Right cardiac atrium (tissue), 5 donors: ENCODE measurements around the gene C19orf73. TPM values are rescaled to one million over a fixed set of nuclear protein-coding genes. Genes with fewer than 3 reads are reported as not detected.
A peak's percentile ranks its signal among the peaks of the same experiment; 100 is the strongest.
"Not testable (repeated sequence)": the region's sequence is repeated elsewhere in the genome, so short reads cannot be mapped to it uniquely, and the experiment has no call there.

Experiments
- ATAC-seq, 2 donors: fragments of 200-7000 bp; cut with Tn5 transposase; one replicate each; pipeline versions ENCODE4 v1.8.0 to v1.9.1; 2020; ENCODE audit warnings: moderate library complexity in 2 of 2, mild to moderate bottlenecking in 1 of 2
- DNase-seq, 3 donors: peaks; one replicate each; pipeline ENCODE4 v3.0.0-alpha.2; 2020
- H3K27ac ChIP-seq: one replicate; pipeline ENCODE4 v1.5.1; 2013; ENCODE audit warnings: mild to moderate bottlenecking, low read length, control low read depth, moderate library complexity
- H3K27me3 ChIP-seq: one replicate; pipeline ENCODE4 v1.6.1; 2013; ENCODE audit not compliant: control insufficient read depth, insufficient read depth
- H3K4me1 ChIP-seq: one replicate; pipeline ENCODE4 v1.6.1; 2013; ENCODE audit warnings: low read length; ENCODE audit not compliant: control insufficient read depth, insufficient read depth
- H3K4me3 ChIP-seq: one replicate; pipeline ENCODE4 v1.5.1; 2013; ENCODE audit warnings: low read length, control low read depth
- H3K9me3 ChIP-seq: one replicate; pipeline ENCODE4 v1.6.1; 2013; ENCODE audit warnings: low read length; ENCODE audit not compliant: control insufficient read depth
- WGBS: extraction: QIAGEN DNeasy Blood & Tissue Kit; methylation state at CpG from one replicate; pipeline ENCODE4 v1.1.7; 2013; 5-methylcytosine and 5-hydroxymethylcytosine counted together
- intact Hi-C, 4 donors: fragments of 100-400 bp; cut with DNase I; formaldehyde crosslinking; loops; one replicate each; pipeline versions ENCODE4 v1.11.0 to v1.14.0; 2022 to 2023
- polyA plus RNA-seq: library from polyadenylated mRNA; stranded (reverse); fragments of 200-250 nt; gene quantifications from one replicate; pipeline ENCODE4 v1.2.3, GENCODE V29; 2013
- total RNA-seq, 4 donors: library from RNA; stranded (reverse); fragmentation: NEBNext Ultra II Directional; extraction: Animal tissue kit (Norgen Biotek cat#: 25700); gene quantifications; one replicate each; pipeline ENCODE4 v1.2.1, GENCODE V29; 2021
- donor health status: healthy with polysubstance abuse.
- donor health status: DM: no; HTN: yes; CAD: no.
- donor health status: DM: no; HTN: no; CAD: no.
- donor health status: DM: no; HTN: yes; CAD: no; lungs with severe emphysema.
- donor health status: DM: yes; HTN: yes; CAD: no.

The C19orf73 gene
- total and polyA plus RNA-seq, 5 donors, result 1.2 to 3.3 (median 2.0) TPM

DNA sequence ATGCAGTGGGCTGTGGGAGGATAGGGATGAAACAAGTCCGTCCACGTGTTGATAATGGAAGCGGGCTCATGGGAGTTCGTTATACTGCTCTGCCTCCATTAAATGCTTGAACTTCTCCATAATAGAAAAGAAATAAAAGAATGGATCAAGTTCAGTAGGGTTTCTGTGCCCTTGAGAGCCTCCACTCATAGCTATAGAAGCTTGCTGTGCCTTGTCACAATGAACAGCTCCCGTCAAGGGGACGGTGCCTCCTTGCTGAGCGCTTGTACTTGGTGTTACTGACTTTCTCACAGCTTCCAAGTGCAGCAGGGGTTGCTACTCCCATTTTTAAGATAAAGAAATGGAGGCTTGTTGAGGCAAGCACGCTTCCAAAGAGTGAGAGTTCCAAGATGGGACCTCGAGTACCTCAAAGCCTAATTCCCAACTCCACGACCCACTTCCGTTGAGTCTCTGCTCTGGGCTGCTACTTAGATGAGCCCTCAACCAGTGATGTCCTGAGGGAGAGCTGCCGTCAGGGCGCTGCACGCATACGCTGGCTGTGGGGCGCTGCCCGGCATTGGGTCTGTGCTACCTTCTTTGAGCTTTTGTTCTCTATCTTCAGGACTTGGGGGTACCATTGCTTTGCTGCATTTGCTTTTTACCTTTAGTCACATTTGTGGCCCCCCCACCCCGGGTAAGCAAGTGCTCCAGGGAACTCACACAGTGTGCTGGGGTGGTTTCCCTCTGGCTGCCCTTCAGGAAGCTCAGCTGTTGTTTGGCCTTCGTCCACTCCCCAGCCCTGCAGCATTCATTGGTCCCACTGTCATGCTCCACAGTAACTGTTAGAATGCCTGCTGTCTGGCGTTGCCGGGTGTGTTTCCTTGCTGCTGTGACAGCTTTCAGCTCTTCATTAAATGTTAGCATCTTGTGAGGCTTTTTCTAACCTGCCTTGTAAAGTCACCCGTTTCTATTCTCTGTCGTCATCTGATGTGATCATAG is 24.1 kb downstream of the C19orf73 start:
- WGBS, result 50% methylated on average over 23 of the region's 23 CpGs
- Histone ChIP-seq H3K4me1 (no peaks in the 10 kb centered on the region), H3K9me3 (no peaks in the 10 kb centered on the region), H3K27me3 (no peaks in the 10 kb centered on the region), H3K4me3 (no peak overlapping the region), H3K27ac (peak overlapping the region; percentile 60)
- ATAC-seq, result peak; percentile 76 to 93
- DNase-seq, result peak in 2 of 3 donors; percentile 81 to 83
- intact Hi-C loops, result loop anchor here (5.0 to 10.0 kb wide), 5 partner anchors 50 to 118 kb away; no protein-coding TSS in a partner anchor

DNA sequence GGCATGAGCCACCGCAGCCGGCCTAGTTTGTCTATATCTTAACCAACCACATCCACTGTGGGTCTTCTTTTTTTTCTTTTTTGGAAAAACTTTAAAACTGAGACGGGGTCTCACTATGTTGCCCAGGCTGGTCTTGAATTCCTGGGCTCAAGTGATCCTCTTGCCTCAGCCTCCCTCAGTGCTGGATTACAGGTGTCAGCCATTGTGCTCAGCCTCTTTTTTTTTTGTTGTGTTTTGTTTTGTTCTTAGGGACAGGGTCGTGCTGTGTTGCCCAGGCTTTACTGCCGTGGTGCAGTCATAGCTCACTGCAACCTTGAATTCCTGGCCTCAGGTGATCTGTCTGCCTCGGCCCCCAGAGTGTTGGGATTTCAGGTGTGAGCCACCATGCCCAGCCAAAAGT is 26.3 kb downstream of the C19orf73 start:
- H3K9me3 ChIP-seq, result no peaks in the 10 kb centered on the region
- H3K4me3 ChIP-seq, result no peak overlapping the region
- no peaks in the 10 kb centered on the region for H3K27me3 ChIP-seq
- H3K27ac ChIP-seq, result no peak overlapping the region
- WGBS, result 89% methylated on average over 6 of the region's 6 CpGs
- H3K4me1 ChIP-seq, result no peaks in the 10 kb centered on the region
- DNase-seq (peak in 1 of 3 donors; percentile 6), ATAC-seq (no peak)
- intact Hi-C loops, result loop anchor here in 1 of 4 donors (5.0 to 10.0 kb wide), 2 partner anchors 52 to 120 kb away; no protein-coding TSS in a partner anchor

DNA sequence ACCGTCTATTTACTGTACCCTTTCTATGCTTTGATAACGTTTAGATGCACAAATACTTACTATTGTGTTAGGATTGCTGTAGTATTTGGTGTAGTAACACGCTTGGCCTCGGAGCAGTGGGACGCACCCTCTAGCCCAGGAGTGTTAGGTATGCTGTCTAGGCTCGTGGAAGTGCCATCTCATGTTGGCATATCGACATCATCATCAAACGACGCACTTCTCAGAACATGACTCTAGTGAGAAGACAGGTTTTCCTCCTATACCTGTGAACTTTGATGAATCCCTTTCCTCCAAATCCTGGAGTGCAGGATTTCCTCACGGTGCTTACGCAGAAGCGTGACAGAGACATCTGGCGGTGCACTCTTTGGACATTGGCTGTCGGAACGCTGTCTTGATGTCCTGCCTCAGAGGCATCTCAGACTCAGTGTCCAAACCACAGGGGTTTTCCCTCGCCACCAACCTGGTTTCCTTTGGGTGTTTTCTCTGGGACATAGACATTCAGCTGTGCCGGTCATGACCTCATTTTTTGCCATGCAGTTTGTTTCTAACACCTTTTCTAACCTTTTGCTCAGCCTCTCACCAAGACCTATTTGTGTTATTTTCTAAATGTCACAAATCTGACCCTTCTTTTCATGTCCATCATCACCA is 27.4 kb downstream of the C19orf73 start:
- peak in 1 of 3 donors; percentile 7 for DNase-seq
- intact Hi-C loops, result loop anchor here in 1 of 4 donors (5.0 to 10.0 kb wide), 2 partner anchors 53 to 121 kb away; no protein-coding TSS in a partner anchor
- Histone ChIP-seq H3K9me3 (no peaks in the 10 kb centered on the region), H3K4me1 (peaks cover 2% of the 10 kb centered on the region), H3K27ac (no peak overlapping the region), H3K4me3 (no peak overlapping the region), H3K27me3 (no peaks in the 10 kb centered on the region)
- ATAC-seq, result no peak
- WGBS, result 90% methylated on average over 17 of the region's 17 CpGs

DNA sequence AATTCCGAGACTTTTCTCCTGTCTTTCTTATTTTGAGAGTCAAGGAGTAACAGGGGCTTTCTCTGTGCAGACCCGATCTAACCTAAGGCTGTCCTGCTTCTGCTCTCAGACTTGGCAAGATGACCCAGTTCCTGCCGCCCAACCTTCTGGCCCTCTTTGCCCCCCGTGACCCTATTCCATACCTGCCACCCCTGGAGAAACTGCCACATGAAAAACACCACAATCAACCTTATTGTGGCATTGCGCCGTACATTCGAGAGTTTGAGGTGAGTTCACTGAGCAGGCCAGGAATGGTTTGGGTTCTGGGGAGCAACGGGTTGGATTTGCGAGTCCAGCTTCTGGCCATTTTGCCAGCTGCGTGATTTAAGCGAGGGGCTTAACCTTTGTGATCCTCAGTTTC is 32.6 kb downstream of the C19orf73 start:
- WGBS, result 46% methylated on average over 11 of the region's 11 CpGs
- intact Hi-C loops, result no loop called here
- no peak for DNase-seq
- Histone ChIP-seq H3K9me3 (no peaks in the 10 kb centered on the region), H3K4me3 (peak overlapping the region; percentile 75), H3K4me1 (peaks cover 6% of the 10 kb centered on the region), H3K27me3 (no peaks in the 10 kb centered on the region), H3K27ac (no peak overlapping the region)
- no peak for ATAC-seq

- H3K27ac ChIP-seq, result peak overlapping the region; percentile 80
- DNase-seq (no peak), ATAC-seq (no peak)
- no peaks in the 10 kb centered on the region for H3K9me3 ChIP-seq
- peak overlapping the region; percentile 75 for H3K4me3 ChIP-seq
- no peaks in the 10 kb centered on the region for H3K27me3 ChIP-seq
- WGBS, result 1% methylated on average over 14 of the region's 14 CpGs
- intact Hi-C loops, result no loop called here
- peaks cover 6% of the 10 kb centered on the region for H3K4me1 ChIP-seq
Measured at GRCh38 chr19:49085868-49086232, 33.1 kb downstream of the C19orf73 start.

DNA sequence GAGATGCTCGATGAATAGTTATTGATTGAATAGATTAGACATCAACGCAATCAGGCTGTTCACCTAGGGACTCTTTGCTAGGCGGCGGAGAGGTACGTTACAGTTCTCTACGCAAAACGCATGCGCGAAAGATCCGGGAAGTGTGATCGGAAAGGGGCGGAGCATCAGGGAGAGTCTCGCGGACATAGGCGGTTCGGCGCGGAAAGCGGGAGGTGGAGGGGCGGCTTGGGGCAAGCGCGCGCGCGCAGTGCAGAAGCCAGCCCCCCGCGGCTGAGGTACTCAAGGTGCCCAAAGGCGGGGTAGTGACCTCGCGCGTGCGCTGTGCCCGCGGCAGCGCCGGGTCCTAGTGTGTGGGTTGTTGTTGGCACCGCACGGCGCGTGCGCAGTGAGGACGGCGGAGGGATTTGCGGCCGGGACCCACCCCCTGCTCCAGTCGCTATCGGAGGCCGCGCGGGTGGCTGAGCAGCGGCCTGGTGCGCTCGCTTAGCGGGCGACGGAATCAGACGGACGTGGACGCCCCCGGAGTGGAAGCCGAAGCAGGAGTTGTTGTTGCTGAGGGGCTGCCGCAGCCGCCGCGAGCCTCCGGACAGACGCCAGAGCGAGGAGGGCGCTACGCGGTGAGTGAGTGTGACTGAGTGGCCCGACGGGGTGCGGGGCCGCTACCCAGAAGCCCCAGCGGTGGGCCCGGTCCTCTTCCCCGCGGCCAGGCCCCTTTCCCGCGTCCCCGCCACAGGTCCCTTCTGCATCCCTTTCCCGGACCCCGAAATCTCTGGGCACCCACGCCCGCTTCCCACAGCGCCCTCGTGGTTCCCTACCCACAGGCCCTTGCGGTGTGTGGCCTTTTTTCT is 33.7 kb downstream of the C19orf73 start, which contains the start of gene SNRNP70:
Gene SNRNP70 (plus strand): TSS at position 432 of the 848 bp plus-strand sequence. CDS start 964 bp downstream, outside the sequence.
- peak within 1 kb of the TSS; percentile 75 for H3K4me3 ChIP-seq
- intact Hi-C loops, result no loop called here
- H3K27me3 ChIP-seq, result no peaks in the 10 kb centered on the region
- peak; percentile 99 for ATAC-seq
- no peaks in the 10 kb centered on the region for H3K9me3 ChIP-seq
- WGBS, result under 1% methylated on average over 89 of the region's 89 CpGs
- peak within 1 kb of the TSS; percentile 90 for H3K27ac ChIP-seq
- DNase-seq, result peak; percentile 100
- H3K4me1 ChIP-seq, result peaks cover 6% of the 10 kb centered on the region

DNA sequence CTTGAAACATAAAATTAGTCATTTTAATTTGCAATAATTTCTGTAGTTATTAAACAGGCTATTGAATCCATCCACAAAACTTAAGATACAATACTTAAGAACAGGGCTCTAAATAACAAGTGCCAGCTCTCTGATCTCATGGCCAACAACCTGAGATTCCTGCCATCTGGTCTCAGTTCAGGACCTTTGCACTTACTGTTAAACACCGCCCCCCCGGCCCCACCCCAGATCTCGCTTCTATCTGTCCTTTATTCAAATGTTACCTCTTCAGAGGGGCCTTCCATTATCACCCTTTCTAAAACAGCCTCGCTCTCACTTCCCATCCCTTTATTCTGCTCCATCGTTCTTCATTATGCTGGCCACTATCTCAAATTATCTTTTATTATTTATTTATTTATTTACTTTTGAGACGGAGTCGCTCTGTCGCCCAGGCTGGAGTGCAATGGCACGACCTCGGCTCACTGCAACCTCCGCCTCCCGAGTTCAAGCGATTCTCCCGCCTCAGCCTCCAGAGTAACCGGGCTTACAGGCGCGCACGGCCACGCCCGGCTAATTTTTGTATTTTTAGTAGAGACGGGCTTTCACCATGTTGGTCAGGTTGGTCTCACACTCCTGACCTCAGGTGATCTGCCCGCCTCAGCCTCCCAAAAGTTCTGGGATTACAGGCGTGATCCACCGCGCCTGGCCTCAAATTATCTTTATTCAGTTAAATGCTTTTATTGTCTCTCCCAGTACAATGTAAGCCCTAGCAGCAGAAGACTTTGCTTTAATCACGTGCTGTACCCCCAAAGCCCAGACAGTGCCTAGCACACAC is 34.5 kb downstream of the C19orf73 start:
- H3K27ac ChIP-seq, result peak overlapping the region; percentile 90
- peak overlapping the region; percentile 75 for H3K4me3 ChIP-seq
- H3K27me3 ChIP-seq, result no peaks in the 10 kb centered on the region
- DNase-seq (peak in 1 of 3 donors; percentile 65), ATAC-seq (no peak)
- no peaks in the 10 kb centered on the region for H3K9me3 ChIP-seq
- intact Hi-C loops, result no loop called here
- 63% methylated on average over 26 of the region's 26 CpGs for WGBS
- H3K4me1 ChIP-seq, result peaks cover 6% of the 10 kb centered on the region

DNA sequence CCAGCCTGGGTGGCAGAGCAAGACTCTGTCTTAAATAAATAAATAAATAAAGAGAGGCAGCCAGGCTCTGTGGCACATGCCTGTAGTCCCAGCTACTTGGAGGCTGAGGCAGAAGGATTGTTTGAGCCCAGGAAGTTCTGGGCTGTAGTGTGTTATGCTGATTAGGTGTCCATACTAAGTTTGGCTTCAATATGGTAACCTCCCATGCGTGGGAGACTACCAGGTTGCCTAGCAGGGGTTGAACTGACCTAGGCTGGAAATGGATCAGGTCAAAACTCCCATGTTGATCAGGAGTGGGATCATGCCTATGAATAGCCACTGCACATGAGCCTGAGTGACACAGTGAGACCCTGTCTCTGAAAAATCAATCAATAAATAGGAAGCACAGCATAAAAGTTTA is 37.7 kb downstream of the C19orf73 start:
- 78% methylated on average over 1 of the region's 1 CpG for WGBS
- peaks cover 2% of the 10 kb centered on the region for H3K4me1 ChIP-seq
- H3K27me3 ChIP-seq, result no peaks in the 10 kb centered on the region
- no peak overlapping the region for H3K27ac ChIP-seq
- intact Hi-C loops, result no loop called here
- ATAC-seq (no peak), DNase-seq (no peak)
- no peak overlapping the region for H3K4me3 ChIP-seq
- no peaks in the 10 kb centered on the region for H3K9me3 ChIP-seq

- H3K4me3 ChIP-seq, result no peak overlapping the region
- WGBS, result 81% methylated on average over 4 of the region's 4 CpGs
- intact Hi-C loops, result no loop called here
- H3K27me3 ChIP-seq, result no peaks in the 10 kb centered on the region
- no peaks in the 10 kb centered on the region for H3K9me3 ChIP-seq
- no peak overlapping the region for H3K27ac ChIP-seq
- ATAC-seq, result no peak
- H3K4me1 ChIP-seq, result no peaks in the 10 kb centered on the region
- DNase-seq, result peak in 1 of 3 donors; percentile 13
Measured at GRCh38 chr19:49080392-49080791, 38.6 kb downstream of the C19orf73 start.

DNA sequence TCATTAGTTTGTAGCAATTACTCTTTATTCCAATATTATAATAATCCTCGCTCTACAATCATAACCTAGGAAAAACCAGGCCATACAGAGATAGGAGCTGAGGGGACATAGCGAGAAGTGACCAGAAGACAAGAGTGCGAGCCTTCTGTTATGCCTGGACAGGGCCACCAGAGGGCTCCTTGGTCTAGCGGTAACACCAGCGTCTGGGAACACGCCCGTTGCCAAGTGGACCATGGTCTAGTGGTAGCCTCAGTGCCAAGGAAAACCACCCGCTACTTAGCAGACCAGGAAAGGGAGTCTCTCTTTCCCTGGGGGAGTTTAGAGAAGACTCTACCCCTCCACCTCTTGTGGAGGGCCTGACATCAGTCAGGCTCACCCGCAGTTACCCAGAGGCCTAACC is 44.1 kb downstream of the C19orf73 start:
- H3K9me3 ChIP-seq, H3K27me3 ChIP-seq, H3K4me1 ChIP-seq, H3K27ac ChIP-seq, intact Hi-C loops, H3K4me3 ChIP-seq: not testable (repeated sequence)
- DNase-seq, result peak; percentile 84 to 92 (median 88)
- ATAC-seq, result peak in 1 of 2 donors; percentile 32
- WGBS, result 14% methylated on average over 8 of the region's 9 CpGs
